ENCODE results near the gene NLRP3.
A peak's percentile ranks its signal among the peaks of the same experiment; 100 is the strongest.

Gene NLRP3

GRCh38 chr1:247437551-247438505 is 21.9 kb downstream of the NLRP3 start:
- H3K36me3 Mint-ChIP-seq: no peaks in the 10 kb centered on the region
- H3K4me1 Mint-ChIP-seq: peaks cover 35% of the 10 kb centered on the region
- H3K27me3 Mint-ChIP-seq: no peaks in the 10 kb centered on the region
- peaks cover 2% of the 10 kb centered on the region for H3K9me3 Mint-ChIP-seq
- peak overlapping the region; percentile 78 for H3K27ac Mint-ChIP-seq
- no peak for DNase-seq (ENCODE audit: low spot score in 2 of 2)
- no peak overlapping the region for H3K4me3 Mint-ChIP-seq
- ATAC-seq (ENCODE audit: low read depth): no peak

- Mint-ChIP-seq H3K4me3 (peak overlapping the region; percentile 40), H3K27me3 (no peaks in the 10 kb centered on the region), H3K9me3 (peaks cover 2% of the 10 kb centered on the region), H3K4me1 (peaks cover 35% of the 10 kb centered on the region), H3K27ac (peak overlapping the region; percentile 93), H3K36me3 (no peaks in the 10 kb centered on the region)
- ATAC-seq (ENCODE audit: low read depth) (peak; percentile 99), DNase-seq (ENCODE audit: low spot score in 2 of 2) (peak; percentile 45 to 66)
Observed at GRCh38 chr1:247440001-247440620, 24.1 kb downstream of the NLRP3 start.

- peaks cover 7% of the 10 kb centered on the region for H3K36me3 Mint-ChIP-seq
- H3K4me3 Mint-ChIP-seq: no peak overlapping the region
- no peak overlapping the region for H3K27ac Mint-ChIP-seq
Observed at GRCh38 chr1:247441606-247442005, 25.6 kb downstream of the NLRP3 start.

GRCh38 chr1:247442164-247442563 is 26.2 kb downstream of the NLRP3 start:
- Mint-ChIP-seq H3K27ac (no peak overlapping the region), H3K4me3 (no peak overlapping the region), H3K4me1 (peaks cover 27% of the 10 kb centered on the region), H3K9me3 (peaks cover 2% of the 10 kb centered on the region), H3K27me3 (no peaks in the 10 kb centered on the region), H3K36me3 (peaks cover 7% of the 10 kb centered on the region)
- ATAC-seq (ENCODE audit: low read depth) (no peak), DNase-seq (ENCODE audit: low spot score in 2 of 2) (no peak)

More at GRCh38 chr1:247441606-247442005, 25.6 kb downstream of the NLRP3 start:
- Mint-ChIP-seq H3K9me3 (peaks cover 2% of the 10 kb centered on the region), H3K4me1 (peaks cover 27% of the 10 kb centered on the region), H3K27me3 (no peaks in the 10 kb centered on the region)
- ATAC-seq (ENCODE audit: low read depth): no peak
- no peak for DNase-seq (ENCODE audit: low spot score in 2 of 2)

- H3K27me3 Mint-ChIP-seq: no peaks in the 10 kb centered on the region
- peaks cover 20% of the 10 kb centered on the region for H3K4me1 Mint-ChIP-seq
- H3K27ac Mint-ChIP-seq: peak overlapping the region; percentile 40
- ATAC-seq (ENCODE audit: low read depth): no peak
- no peak for DNase-seq (ENCODE audit: low spot score in 2 of 2)
- H3K36me3 Mint-ChIP-seq: peaks cover 7% of the 10 kb centered on the region
- H3K4me3 Mint-ChIP-seq: no peak overlapping the region
- H3K9me3 Mint-ChIP-seq: peaks cover 4% of the 10 kb centered on the region
Observed at GRCh38 chr1:247443641-247444040, 27.7 kb downstream of the NLRP3 start.

- Mint-ChIP-seq H3K4me3 (no peak overlapping the region), H3K27ac (no peak overlapping the region), H3K4me1 (peaks cover 13% of the 10 kb centered on the region), H3K9me3 (peaks cover 4% of the 10 kb centered on the region), H3K27me3 (no peaks in the 10 kb centered on the region), H3K36me3 (peaks cover 7% of the 10 kb centered on the region)
- DNase-seq (ENCODE audit: low spot score in 2 of 2): no peak
- no peak for ATAC-seq (ENCODE audit: low read depth)
Observed at GRCh38 chr1:247444571-247444970, 28.6 kb downstream of the NLRP3 start.

- Mint-ChIP-seq H3K4me3 (no peak overlapping the region), H3K9me3 (peaks cover 2% of the 10 kb centered on the region), H3K27ac (no peak overlapping the region), H3K4me1 (peaks cover 5% of the 10 kb centered on the region), H3K36me3 (peaks cover 7% of the 10 kb centered on the region), H3K27me3 (no peaks in the 10 kb centered on the region)
- ATAC-seq (ENCODE audit: low read depth) (no peak), DNase-seq (ENCODE audit: low spot score in 2 of 2) (no peak)
Observed at GRCh38 chr1:247445526-247446356, 29.8 kb downstream of the NLRP3 start.

GRCh38 chr1:247447162-247447909 is 31.4 kb downstream of the NLRP3 start:
- H3K27me3 Mint-ChIP-seq: no peaks in the 10 kb centered on the region

GRCh38 chr1:247448107-247448791 is 32.3 kb downstream of the NLRP3 start:
- Mint-ChIP-seq H3K27ac (no peak overlapping the region), H3K9me3 (peaks cover 2% of the 10 kb centered on the region), H3K27me3 (no peaks in the 10 kb centered on the region), H3K4me3 (peak overlapping the region; percentile 76), H3K36me3 (peaks cover 7% of the 10 kb centered on the region), H3K4me1 (no peaks in the 10 kb centered on the region)
- ATAC-seq (ENCODE audit: low read depth) (peak; percentile 90), DNase-seq (ENCODE audit: low spot score in 2 of 2) (peak in 1 of 2 donors; percentile 30)

More at GRCh38 chr1:247447162-247447909, 31.4 kb downstream of the NLRP3 start:
- peak overlapping the region; percentile 18 for H3K4me3 Mint-ChIP-seq
- H3K4me1 Mint-ChIP-seq: no peaks in the 10 kb centered on the region
- peaks cover 2% of the 10 kb centered on the region for H3K9me3 Mint-ChIP-seq
- DNase-seq (ENCODE audit: low spot score in 2 of 2) (no peak), ATAC-seq (ENCODE audit: low read depth) (no peak)
- no peak overlapping the region for H3K27ac Mint-ChIP-seq
- H3K36me3 Mint-ChIP-seq: peaks cover 7% of the 10 kb centered on the region

- peaks cover 2% of the 10 kb centered on the region for H3K9me3 Mint-ChIP-seq
- H3K27ac Mint-ChIP-seq: no peak overlapping the region
- DNase-seq (ENCODE audit: low spot score in 2 of 2): no peak
- peaks cover 3% of the 10 kb centered on the region for H3K27me3 Mint-ChIP-seq
- no peaks in the 10 kb centered on the region for H3K4me1 Mint-ChIP-seq
- no peak overlapping the region for H3K4me3 Mint-ChIP-seq
- peaks cover under 1% of the 10 kb centered on the region for H3K36me3 Mint-ChIP-seq
- ATAC-seq (ENCODE audit: low read depth): no peak
Observed at GRCh38 chr1:247451388-247452010, 35.5 kb downstream of the NLRP3 start.

GRCh38 chr1:247452447-247453039 is 36.6 kb downstream of the NLRP3 start:
- no peak overlapping the region for H3K4me3 Mint-ChIP-seq
- DNase-seq (ENCODE audit: low spot score in 2 of 2): no peak
- H3K27me3 Mint-ChIP-seq: peaks cover 10% of the 10 kb centered on the region
- no peaks in the 10 kb centered on the region for H3K36me3 Mint-ChIP-seq
- H3K27ac Mint-ChIP-seq: no peak overlapping the region
- no peaks in the 10 kb centered on the region for H3K4me1 Mint-ChIP-seq
- no peak for ATAC-seq (ENCODE audit: low read depth)
- H3K9me3 Mint-ChIP-seq: no peaks in the 10 kb centered on the region

- DNase-seq (ENCODE audit: low spot score in 2 of 2) (no peak), ATAC-seq (ENCODE audit: low read depth) (no peak)
- Mint-ChIP-seq H3K27me3 (peaks cover 13% of the 10 kb centered on the region), H3K36me3 (no peaks in the 10 kb centered on the region), H3K27ac (no peak overlapping the region), H3K9me3 (no peaks in the 10 kb centered on the region), H3K4me1 (no peaks in the 10 kb centered on the region), H3K4me3 (no peak overlapping the region)
Observed at GRCh38 chr1:247453245-247453644, 37.3 kb downstream of the NLRP3 start.
